GM12892 (cell line): ENCODE data around the gene SWAP70.

Experiments
- POLR2A ChIP-seq: IDR thresholded peaks from 2 replicates; pipeline ENCODE4 v1.6.1; 2011; ENCODE audit warnings: low read depth, low read length, control low read depth
- POLR2AphosphoS5 ChIP-seq: IDR thresholded peaks from 2 replicates; pipeline ENCODE4 v1.6.1; 2011; ENCODE audit warnings: low read depth, low read length, control low read depth

- TF ChIP-seq POLR2AphosphoS5: no peak
- TF ChIP-seq POLR2A: no peak
These were observed 84.6 kb downstream of the SWAP70 start for GRCh38 chr11:9748361-9748970.
